Heart right ventricle (tissue), 16 donors: ENCODE data around the gene SPATS2. TPM values are rescaled to one million over a fixed set of nuclear protein-coding genes. Genes with fewer than 3 reads are reported as not detected.
A peak's percentile ranks its signal among the peaks of the same experiment; 100 is the strongest.

Source experiments
- ATAC-seq, 8 donors: fragments of 200-7000 bp; cut with Tn5 transposase; one replicate each; pipeline ENCODE4 v1.9.1; 2020; ENCODE audit warnings: mild to moderate bottlenecking in 8 of 8, moderate library complexity in 8 of 8, moderate number of reproducible peaks in 1 of 8
- DNase-seq, 2 donors: peaks; one replicate each; pipeline ENCODE4 v3.0.0-alpha.2; 2020
- H3K27ac ChIP-seq, 10 donors: fragments of 200-600 bp; sonication (generic) in 2 of 10; one replicate each; pipeline versions ENCODE4 v1.5.0 to v1.8.0; 2020 to 2022; ENCODE audit warnings: mild to moderate bottlenecking in 3 of 10
- H3K27me3 ChIP-seq, 7 donors: fragments of 200-600 bp; one replicate each; pipeline ENCODE4 v1.8.0; 2021 to 2022; ENCODE audit warnings: mild to moderate bottlenecking in 2 of 7
- H3K36me3 ChIP-seq, 9 donors: fragments of 200-600 bp; sonication (generic) in 1 of 9; one replicate each; pipeline versions ENCODE4 v1.5.0 to v1.8.0; 2020 to 2022; ENCODE audit warnings: mild to moderate bottlenecking in 2 of 9
- H3K4me1 ChIP-seq, 9 donors: fragments of 200-600 bp; sonication (generic) in 1 of 9; one replicate each; pipeline versions ENCODE4 v1.5.0 to v1.8.0; 2020 to 2022; ENCODE audit warnings: mild to moderate bottlenecking in 4 of 9
- H3K4me3 ChIP-seq, 10 donors: fragments of 200-600 bp; sonication (generic) in 2 of 10; one replicate each; pipeline versions ENCODE4 v1.5.0 to v1.8.0; 2020 to 2022; ENCODE audit warnings: mild to moderate bottlenecking in 7 of 10, moderate library complexity in 2 of 10
- H3K9me3 ChIP-seq, 11 donors: fragments of 200-600 bp in 10 of 11; sonication (generic) in 2 of 11; one replicate each; pipeline versions ENCODE4 v1.5.0 to v1.8.0; 2013 to 2022; ENCODE audit warnings: mild to moderate bottlenecking in 2 of 11, control low read depth in 1 of 11, moderate library complexity in 1 of 11
- CTCF ChIP-seq, 9 donors: fragments of 200-600 bp; sonication (generic) in 2 of 9; IDR thresholded peaks; one replicate each; pipeline versions ENCODE4 v1.5.0 to v1.8.0; 2021 to 2022; ENCODE audit warnings: antibody characterized with exemption in 9 of 9, mild to moderate bottlenecking in 5 of 9, moderate library complexity in 1 of 9
- WGBS, 2 donors: extraction: QIAGEN DNeasy Blood & Tissue Kit; methylation state at CpG; one replicate each; pipeline ENCODE4 v1.1.7; 2013; ENCODE audit warnings: inconsistent platforms in 1 of 2; 5-methylcytosine and 5-hydroxymethylcytosine counted together
- intact Hi-C, 10 donors: fragments of 100-400 bp; cut with DNase I; formaldehyde crosslinking; loops; one replicate each; pipeline versions ENCODE4 v1.11.1 to v1.14.2; 2022
- polyA plus RNA-seq, 2 donors: library from polyadenylated mRNA; stranded (reverse); fragments of 200-250 nt; gene quantifications; one replicate each; pipeline ENCODE4 v1.2.3, GENCODE V29; 2013
- total RNA-seq, 10 donors: library from RNA; stranded (reverse); fragmentation: NEBNext Ultra II Directional in 3 of 10; extraction: Animal tissue kit (Norgen Biotek cat#: 25700) in 3 of 10; gene quantifications; one replicate each; pipeline versions ENCODE4 v1.2.1 to v1.2.4, GENCODE V29; 2021 to 2023
- donor health status: Arrhythmogenic right ventricular cardiomyopathy.
- donor health status: ischemic (EF 13 %, LVEDD 7.1; RV severe dilation, severe dysfunction).
- donor health status: healthy with polysubstance abuse.
- donor health status: DM: no; HTN: yes; CAD: no.
- donor health status: DM: no; HTN: no; CAD: no.
- donor health status: ischemic (EF 25% LVEDD 6.9; RV normal size, moderate dysfunction).
- donor health status: ischemic (EF 25% LVEDD 5.7; RV mildly dilated, moderate dysfunction).
- donor health status: healthy.
- donor health status: DM: yes; HTN: yes; CAD: no.
- donor health status: Ischemic cardiomyopathy.
- donor health status: ischemic (EF 35%, LVEDD 5.7; RV mildly dilated, moderate dysfunction).
- donor health status: nonischemic (EF 11% LVEDD 7.7; RV severe dilation, severe dysfunction).
- donor health status: DM: yes; HTN: yes; CAD: no.
- donor health status: PGD.
- donor health status: ischemic (EF 29% LVEDD 5.4; RV normal size, mild dysfunction).
- donor health status: nonischemic (EF 23%, LVEDD 6.1; RV moderate dilation, normal function).

SPATS2 gene
- total and polyA plus RNA-seq, 12 donors: 3.5 to 11.5 (median 5.1) TPM

- no peak for TF ChIP-seq CTCF (IDR thresholded peaks at IDR 0.05)
- DNase-seq (no peak), ATAC-seq (no peak)
- no peak overlapping the region for H3K4me3 ChIP-seq
- no peaks in the 10 kb centered on the region for H3K36me3 ChIP-seq
- H3K27ac ChIP-seq: no peak overlapping the region
- WGBS, 2 donors: 57 to 59% methylated on average over 16 of the region's 16 CpGs
- peaks cover 0 to 41% (median 14%) of the 10 kb centered on the region in 9 donors for H3K4me1 ChIP-seq
- H3K9me3 ChIP-seq: no peaks in the 10 kb centered on the region
- intact Hi-C loops: loop anchor here in 2 of 10 donors (5.0 kb wide), 1 partner anchor 43 kb away; no protein-coding TSS in a partner anchor
- peaks cover 21 to 94% (median 73%) of the 10 kb centered on the region in 7 donors for H3K27me3 ChIP-seq
Observed at GRCh38 chr12:49335118-49335954, 31.9 kb upstream of the SPATS2 start.

- intact Hi-C loops: loop anchor here in 2 of 10 donors (5.0 kb wide), 1 partner anchor 44 kb away; no protein-coding TSS in a partner anchor
- no peak overlapping the region for H3K27ac ChIP-seq
- WGBS, 2 donors: 6 to 10% methylated on average over 72 of the region's 72 CpGs
- TF ChIP-seq CTCF (IDR thresholded peaks at IDR 0.05): no peak
- H3K4me1 ChIP-seq: peaks cover 0 to 40% (median 14%) of the 10 kb centered on the region in 9 donors
- ATAC-seq: no peak
- H3K9me3 ChIP-seq: no peaks in the 10 kb centered on the region
- H3K4me3 ChIP-seq: peak overlapping the region in 1 of 10 donors; percentile 43
- H3K36me3 ChIP-seq: no peaks in the 10 kb centered on the region
- DNase-seq: no peak
- H3K27me3 ChIP-seq: peaks cover 21 to 98% (median 79%) of the 10 kb centered on the region in 7 donors
Observed at GRCh38 chr12:49335955-49336644, 31.2 kb upstream of the SPATS2 start.

GRCh38 chr12:49336645-49337584, 30.3 kb upstream of the SPATS2 start, which contains the start of gene C1QL4:
C1QL4 (minus strand) TSS chr12:49337188; CDS start chr12:49336477, 711 bp downstream.
- Histone ChIP-seq H3K4me1 (peaks cover 0 to 34% (median 15%) of the 10 kb centered on the region in 9 donors), H3K9me3 (no peaks in the 10 kb centered on the region), H3K27me3 (peaks cover 21 to 98% (median 79%) of the 10 kb centered on the region in 7 donors), H3K36me3 (no peaks in the 10 kb centered on the region), H3K4me3 (peak within 1 kb of the TSS in 9 of 10 donors; percentile 5 to 53 (median 38)), H3K27ac (no peak within 1 kb of the TSS)
- intact Hi-C loops: loop anchor here in 2 of 10 donors (5.0 kb wide), 1 partner anchor 45 kb away; no protein-coding TSS in a partner anchor
- peak; percentile 90 to 100 (median 99) for TF ChIP-seq CTCF (IDR thresholded peaks at IDR 0.05)
- 1 to 3% methylated on average over 64 to 65 of the region's 65 CpGs for WGBS, 2 donors
- DNase-seq: peak; percentile 81 to 86
- peak; percentile 81 to 92 (median 86) for ATAC-seq
